Chondrocyte (in vitro differentiated cells): Measurements from ENCODE around the gene GRID2IP. TPM values are rescaled to one million over a fixed set of nuclear protein-coding genes. Genes with fewer than 3 reads are reported as not detected.

ENCODE experiments used
- DNase-seq: peaks from one replicate; pipeline ENCODE4 v3.0.0; 2021; ENCODE audit warnings: mixed read lengths, low spot score
- H3K27ac Mint-ChIP-seq: one replicate; pipeline ENCODE4 v1.8.0; 2021; ENCODE audit warnings: mild to moderate bottlenecking, moderate library complexity, mixed read lengths; ENCODE audit not compliant: unreplicated experiment
- H3K27me3 Mint-ChIP-seq: 2 replicates; pipeline ENCODE4 v1.8.0; 2021; ENCODE audit warnings: low read depth, mixed read lengths
- H3K36me3 Mint-ChIP-seq: 2 replicates; pipeline ENCODE4 v1.8.0; 2021; ENCODE audit warnings: low read depth, mixed read lengths
- H3K4me1 Mint-ChIP-seq: 2 replicates; pipeline ENCODE4 v1.8.0; 2021; ENCODE audit warnings: low read depth, mild to moderate bottlenecking, mixed read lengths
- H3K4me3 Mint-ChIP-seq: one replicate; pipeline ENCODE4 v1.8.0; 2021; ENCODE audit warnings: mild to moderate bottlenecking, moderate library complexity, mixed read lengths; ENCODE audit not compliant: unreplicated experiment
- H3K9me3 Mint-ChIP-seq: 2 replicates; pipeline ENCODE4 v1.8.0; 2021; ENCODE audit warnings: low read depth, mixed read lengths
- total RNA-seq: library from RNA; stranded (reverse); gene quantifications from 3 replicates; pipeline ENCODE4 v1.2.1, GENCODE V29; 2021
- TF ChIP-seq, protein P1 (sequence below): fragments of 200-600 bp; sonication (generic); IDR thresholded peaks from 2 replicates; pipeline ENCODE4 v1.5.0; 2021; ENCODE audit warnings: antibody characterized with exemption, mild to moderate bottlenecking, moderate library complexity

The GRID2IP gene
- total RNA-seq, 1 donor from 2014 or later, result 0.20 TPM

DNA sequence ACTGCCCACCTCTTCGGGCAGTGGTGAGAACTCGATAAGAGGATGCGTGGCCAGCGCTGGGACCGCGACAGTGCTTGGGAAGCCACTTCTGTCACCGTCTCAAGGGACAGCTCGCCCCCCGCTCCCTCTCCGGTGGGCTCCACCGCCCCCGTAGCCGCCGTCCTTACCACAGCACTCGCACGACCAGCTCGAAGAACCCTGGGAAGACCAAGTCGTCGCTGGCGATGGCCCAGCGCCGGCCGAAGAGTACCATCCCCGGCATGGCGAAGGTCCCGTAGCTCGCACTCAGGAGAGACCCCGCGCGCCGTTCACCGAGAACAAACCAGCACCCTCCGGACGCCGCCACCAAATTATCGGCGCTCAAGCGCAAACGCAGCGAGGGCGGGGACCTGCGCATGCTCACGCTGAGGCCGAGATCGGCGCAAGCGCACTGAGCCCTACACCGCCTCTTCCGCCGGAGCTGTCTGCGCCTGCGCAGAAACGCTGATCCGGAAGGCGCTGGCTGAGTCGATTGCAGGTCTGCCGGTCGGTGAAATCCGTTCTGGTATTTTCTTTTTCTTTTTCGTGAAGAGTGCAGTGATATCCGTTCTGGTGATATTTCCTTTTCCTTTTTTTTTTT is 103.6 kb downstream of the GRID2IP start, which contains the start of gene DAGLB:
Gene DAGLB, minus strand, starts transcription at position 374 of the 619 bp plus-strand sequence. Its CDS starts 112 bp downstream, at position 262.
- H3K36me3 Mint-ChIP-seq, result peaks cover 11% of the 10 kb centered on the region
- H3K27ac Mint-ChIP-seq, result peak within 1 kb of the TSS; percentile 99
- peaks cover 37% of the 10 kb centered on the region for H3K4me1 Mint-ChIP-seq
- TF ChIP-seq, protein P1, sequence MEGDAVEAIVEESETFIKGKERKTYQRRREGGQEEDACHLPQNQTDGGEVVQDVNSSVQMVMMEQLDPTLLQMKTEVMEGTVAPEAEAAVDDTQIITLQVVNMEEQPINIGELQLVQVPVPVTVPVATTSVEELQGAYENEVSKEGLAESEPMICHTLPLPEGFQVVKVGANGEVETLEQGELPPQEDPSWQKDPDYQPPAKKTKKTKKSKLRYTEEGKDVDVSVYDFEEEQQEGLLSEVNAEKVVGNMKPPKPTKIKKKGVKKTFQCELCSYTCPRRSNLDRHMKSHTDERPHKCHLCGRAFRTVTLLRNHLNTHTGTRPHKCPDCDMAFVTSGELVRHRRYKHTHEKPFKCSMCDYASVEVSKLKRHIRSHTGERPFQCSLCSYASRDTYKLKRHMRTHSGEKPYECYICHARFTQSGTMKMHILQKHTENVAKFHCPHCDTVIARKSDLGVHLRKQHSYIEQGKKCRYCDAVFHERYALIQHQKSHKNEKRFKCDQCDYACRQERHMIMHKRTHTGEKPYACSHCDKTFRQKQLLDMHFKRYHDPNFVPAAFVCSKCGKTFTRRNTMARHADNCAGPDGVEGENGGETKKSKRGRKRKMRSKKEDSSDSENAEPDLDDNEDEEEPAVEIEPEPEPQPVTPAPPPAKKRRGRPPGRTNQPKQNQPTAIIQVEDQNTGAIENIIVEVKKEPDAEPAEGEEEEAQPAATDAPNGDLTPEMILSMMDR, result no peak
- H3K27me3 Mint-ChIP-seq, result no peaks in the 10 kb centered on the region
- peak within 1 kb of the TSS; percentile 94 for H3K4me3 Mint-ChIP-seq
- H3K9me3 Mint-ChIP-seq, result no peaks in the 10 kb centered on the region
- peak; percentile 97 for DNase-seq

Other genes starting within 250 kb of the GRID2IP start
- gene FAM220A, start 202.5 kb downstream of the GRID2IP start, total RNA-seq, result 30.8 to 39.0 TPM (median 32.2 TPM) in 3 replicates
- gene RAC1, start 176.9 kb downstream of the GRID2IP start, total RNA-seq, result 224 to 293 TPM (median 282 TPM) in 3 replicates
- 23.9 to 30.5 TPM (median 30.0 TPM) in 3 replicates for gene DAGLB, start 103.5 kb downstream of the GRID2IP start, total RNA-seq
- gene KDELR2, start 67.3 kb downstream of the GRID2IP start, total RNA-seq, result 303 to 382 TPM (median 312 TPM) in 3 replicates
- gene ZDHHC4, start 26.0 kb upstream of the GRID2IP start, total RNA-seq, result 44.0 to 60.5 TPM (median 50.6 TPM) in 3 replicates
- 30.0 to 32.5 TPM (median 31.3 TPM) in 3 replicates for gene INTS15, start 38.6 kb upstream of the GRID2IP start, total RNA-seq
- gene ZNF853, start 64.1 kb upstream of the GRID2IP start, total RNA-seq, result 13.4 to 16.2 TPM (median 15.1 TPM) in 3 replicates
- 26.0 to 32.5 TPM (median 28.9 TPM) in 3 replicates for gene ZNF316, start 85.9 kb upstream of the GRID2IP start, total RNA-seq
- 16.0 to 18.1 TPM (median 17.5 TPM) in 3 replicates for gene ZNF12, start 155.5 kb upstream of the GRID2IP start, total RNA-seq
- gene RSPH10B2, start 202.6 kb upstream of the GRID2IP start, total RNA-seq, result 0.27 to 0.63 TPM in 2 of 3 replicates, not detected in the other